Nephron (organoid): Measurements from ENCODE around the gene RSAD1.
A peak's percentile ranks its signal among the peaks of the same experiment; 100 is the strongest.

Source experiments
- H3K27ac Mint-ChIP-seq, 3 experiments: 2 replicates each; pipeline ENCODE4 v1.8.0; 2020; ENCODE audit warnings: mixed read lengths in 3 of 3, mild to moderate bottlenecking in 2 of 3, moderate library complexity in 1 of 3
- H3K27me3 Mint-ChIP-seq: 2 replicates; pipeline ENCODE4 v1.8.0; 2021; ENCODE audit warnings: low read depth, mild to moderate bottlenecking, moderate library complexity, mixed read lengths
- H3K36me3 Mint-ChIP-seq: 2 replicates; pipeline ENCODE4 v1.8.0; 2020; ENCODE audit warnings: low read depth, mixed read lengths
- H3K4me1 Mint-ChIP-seq: 2 replicates; pipeline ENCODE4 v1.8.0; 2020; ENCODE audit warnings: mixed read lengths
- H3K4me3 Mint-ChIP-seq, 3 experiments: 2 replicates each; pipeline ENCODE4 v1.8.0; 2020; ENCODE audit warnings: mild to moderate bottlenecking in 3 of 3, mixed read lengths in 3 of 3, moderate library complexity in 2 of 3
- H3K9me3 Mint-ChIP-seq: 2 replicates; pipeline ENCODE4 v1.8.0; 2020; ENCODE audit warnings: mixed read lengths
- CTCF ChIP-seq, 3 experiments: fragments of 200-600 bp; sonication (generic); IDR thresholded peaks; one replicate each; pipeline ENCODE4 v1.5.0; 2021; ENCODE audit warnings: antibody characterized with exemption in 3 of 3; ENCODE audit not compliant: unreplicated experiment in 3 of 3

Gene RSAD1

GRCh38 chr17:50527949-50528474, 49.4 kb downstream of the RSAD1 start:
- TF ChIP-seq CTCF (IDR thresholded peaks at IDR 0.05; ENCODE audit: unreplicated experiment in 3 of 3), result no peak
- peaks cover 4% of the 10 kb centered on the region for H3K27me3 Mint-ChIP-seq
- no peak overlapping the region for H3K27ac Mint-ChIP-seq
- peaks cover 14% of the 10 kb centered on the region for H3K4me1 Mint-ChIP-seq
- H3K36me3 Mint-ChIP-seq, result no peaks in the 10 kb centered on the region
- H3K9me3 Mint-ChIP-seq, result no peaks in the 10 kb centered on the region
- no peak overlapping the region for H3K4me3 Mint-ChIP-seq

GRCh38 chr17:50529849-50530248, 51.2 kb downstream of the RSAD1 start:
- Mint-ChIP-seq H3K9me3 (no peaks in the 10 kb centered on the region), H3K36me3 (no peaks in the 10 kb centered on the region), H3K27me3 (peaks cover 14% of the 10 kb centered on the region), H3K4me3 (no peak overlapping the region), H3K4me1 (peaks cover 32% of the 10 kb centered on the region), H3K27ac (peak overlapping the region in 1 of 3 experiments; percentile 5)
- no peak for TF ChIP-seq CTCF (IDR thresholded peaks at IDR 0.05; ENCODE audit: unreplicated experiment in 3 of 3)

GRCh38 chr17:50531428-50532025, 52.9 kb downstream of the RSAD1 start:
- Mint-ChIP-seq H3K4me3 (no peak overlapping the region), H3K4me1 (peaks cover 48% of the 10 kb centered on the region), H3K27me3 (peaks cover 22% of the 10 kb centered on the region), H3K27ac (peak overlapping the region in 2 of 3 experiments; percentile 33 to 45), H3K9me3 (no peaks in the 10 kb centered on the region), H3K36me3 (no peaks in the 10 kb centered on the region)
- no peak for TF ChIP-seq CTCF (IDR thresholded peaks at IDR 0.05; ENCODE audit: unreplicated experiment in 3 of 3)

DNA sequence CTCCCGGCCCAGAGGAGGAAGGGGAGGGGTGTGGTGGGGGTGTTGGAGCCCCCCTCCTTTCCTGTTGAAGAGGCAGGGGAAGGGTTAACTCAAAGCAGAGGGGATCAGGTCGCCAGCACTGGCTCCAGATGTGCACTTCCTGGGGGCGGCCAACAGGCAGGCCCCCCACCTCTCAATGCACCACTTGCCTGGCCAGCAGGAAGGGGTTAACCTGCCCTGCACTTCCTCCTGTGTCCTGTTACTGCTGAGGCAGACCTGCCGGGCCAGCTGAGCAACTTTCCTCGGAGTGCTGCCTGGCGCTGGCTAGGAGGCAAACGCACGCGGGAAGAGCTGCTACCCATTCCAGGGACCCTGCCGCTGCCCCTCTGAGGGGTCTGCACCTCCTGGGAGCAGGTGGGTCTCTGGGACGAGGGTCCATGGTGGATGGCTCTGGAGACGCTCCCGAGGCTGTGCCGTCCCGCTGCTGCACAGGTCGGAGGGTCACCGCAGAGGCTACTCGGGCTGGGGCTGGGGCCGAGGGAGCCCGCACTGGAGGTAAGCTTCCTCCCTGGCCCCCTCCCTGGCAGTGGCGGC, 53.9 kb downstream of the RSAD1 start, which contains the start of gene EPN3:
Gene EPN3, plus strand, starts transcription at position 284 of the 573 bp plus-strand sequence. CDS start 3,822 bp downstream, outside the sequence.
- peak within 1 kb of the TSS; percentile 53 to 85 (median 60) for H3K27ac Mint-ChIP-seq
- H3K4me3 Mint-ChIP-seq, result peak within 1 kb of the TSS; percentile 70 to 81 (median 79)
- no peaks in the 10 kb centered on the region for H3K36me3 Mint-ChIP-seq
- peaks cover 48% of the 10 kb centered on the region for H3K4me1 Mint-ChIP-seq
- H3K27me3 Mint-ChIP-seq, result peaks cover 22% of the 10 kb centered on the region
- TF ChIP-seq CTCF (IDR thresholded peaks at IDR 0.05; ENCODE audit: unreplicated experiment in 3 of 3), result no peak
- no peaks in the 10 kb centered on the region for H3K9me3 Mint-ChIP-seq

DNA sequence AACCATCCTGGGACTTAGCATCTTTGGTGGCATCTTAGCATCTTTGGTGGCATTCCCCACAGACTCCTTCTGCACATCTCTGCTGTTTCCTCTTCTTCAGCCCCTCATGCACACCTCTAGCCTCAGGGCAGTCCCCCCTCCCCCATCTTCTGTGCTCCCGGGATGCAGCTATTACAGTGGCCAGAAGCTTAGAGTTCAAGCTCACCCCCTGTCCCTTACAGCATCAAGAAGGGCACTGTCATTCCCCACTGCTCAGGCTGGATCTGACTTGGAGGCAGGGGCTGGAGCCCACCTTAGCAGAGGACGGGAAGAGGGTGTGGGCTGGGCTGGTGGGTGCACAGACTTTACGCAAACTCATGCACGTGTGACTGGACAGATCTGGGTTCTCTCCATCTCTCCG, 54.5 kb downstream of the RSAD1 start:
- Mint-ChIP-seq H3K4me1 (peaks cover 48% of the 10 kb centered on the region), H3K9me3 (no peaks in the 10 kb centered on the region), H3K27ac (peak overlapping the region; percentile 53 to 85 (median 60)), H3K36me3 (no peaks in the 10 kb centered on the region), H3K4me3 (peak overlapping the region; percentile 70 to 81 (median 79)), H3K27me3 (peaks cover 22% of the 10 kb centered on the region)
- TF ChIP-seq CTCF (IDR thresholded peaks at IDR 0.05; ENCODE audit: unreplicated experiment in 3 of 3), result no peak
